HCT116 (cell line): ENCODE measurements around the gene ABHD1. TPM values are rescaled to one million over a fixed set of nuclear protein-coding genes. Genes with fewer than 3 reads are reported as not detected.

Source experiments
- ATAC-seq: fragments of 200-7000 bp; cut with Tn5 transposase; 2 replicates; pipeline ENCODE4 v1.9.1; 2020; ENCODE audit warnings: mild to moderate bottlenecking, moderate library complexity
- BruUV-seq: library from RNA; stranded (reverse); fragments of 400-500 nt; replicated peaks from 2 replicates; lab custom pipeline; 2021; lab: Mats Ljungman, UMichigan
- CTCF ChIA-PET: fragments of 300-600 bp; sonication (Branson Sonifier 250); formaldehyde crosslinking; loops from one replicate; lab custom pipeline; 2021; ENCODE audit warnings: antibody characterized with exemption; lab: Charles Lee
- POLR2A ChIA-PET: fragments of 300-600, 350-600 bp; sonication (Branson Sonifier 250); formaldehyde crosslinking; loops from one replicate; lab custom pipeline; 2021; ENCODE audit warnings: antibody characterized with exemption; lab: Charles Lee
- RAD21 ChIA-PET, 2 experiments: fragments of 300-600 bp; sonication (Branson Sonifier 250); formaldehyde crosslinking; loops; one replicate each; lab custom pipeline; 2023; ENCODE audit warnings: low total read pairs in 2 of 2; ENCODE audit not compliant: uncharacterized antibody in 2 of 2, unreplicated experiment in 2 of 2, low non-redundant PET in 1 of 2; lab: Charles Lee
- DNase-seq: peaks from one replicate; pipeline ENCODE4 v3.0.0-alpha.2; 2010; ENCODE audit warnings: low read depth, low spot score
- H2AFZ ChIP-seq: fragments of 200-600 bp; shearing (Covaris generic), sonication (generic); 2 replicates; pipeline ENCODE4 v1.6.1; 2017; ENCODE audit warnings: low read depth, mixed run types, mixed read lengths, antibody characterized with exemption, low read length; ENCODE audit not compliant: poor library complexity, severe bottlenecking
- H3K27ac ChIP-seq: 2 replicates; pipeline ENCODE4 v1.5.1; 2012; ENCODE audit warnings: low read depth, low read length
- H3K27me3 ChIP-seq: fragments of 200-600 bp; sonication (generic); 2 replicates; pipeline ENCODE4 v1.6.1; 2016; ENCODE audit warnings: mixed run types, low read length, mixed read lengths; ENCODE audit not compliant: insufficient read depth
- H3K36me3 ChIP-seq, 2 experiments: fragments of 200-500 bp in 1 of 2; fragments of 200-600 bp in 1 of 2; sonication (Bioruptor generic) in 1 of 2; sonication (generic) in 1 of 2; 2 replicates each; pipeline versions ENCODE4 v1.5.1 to v1.6.1; 2014 to 2016; ENCODE audit warnings: low read length in 2 of 2, inconsistent platforms in 1 of 2, mixed read lengths in 1 of 2, mixed run types in 1 of 2; ENCODE audit not compliant: insufficient read depth in 2 of 2, control insufficient read depth in 1 of 2
- H3K4me1 ChIP-seq, 2 experiments: fragments of 200-600 bp in 1 of 2; sonication (generic) in 1 of 2; 2 replicates each; pipeline versions ENCODE4 v1.5.1 to v1.6.1; 2012 to 2017; ENCODE audit warnings: low read length in 2 of 2, inconsistent platforms in 1 of 2, mild to moderate bottlenecking in 1 of 2, mixed read lengths in 1 of 2, mixed run types in 1 of 2, moderate library complexity in 1 of 2; ENCODE audit not compliant: insufficient read depth in 2 of 2, control insufficient read depth in 1 of 2
- H3K4me2 ChIP-seq: fragments of 200-600 bp; sonication (generic); 2 replicates; pipeline ENCODE4 v1.6.1; 2017; ENCODE audit warnings: mixed run types, low read length, mixed read lengths
- H3K4me3 ChIP-seq, 2 experiments: fragments of 200-600 bp in 1 of 2; sonication (generic) in 1 of 2; replicated peaks in 1 of 2; 2 replicates each; pipeline ENCODE4 v1.5.1; 2011 to 2016; ENCODE audit warnings: low read length in 2 of 2, control low read depth in 1 of 2, low read depth in 1 of 2, mild to moderate bottlenecking in 1 of 2, mixed read lengths in 1 of 2, mixed run types in 1 of 2
- H3K79me2 ChIP-seq: fragments of 200-600 bp; sonication (generic); 2 replicates; pipeline ENCODE4 v1.6.1; 2017; ENCODE audit warnings: mild to moderate bottlenecking, mixed run types, low read length, moderate library complexity, mixed read lengths; ENCODE audit not compliant: insufficient read depth
- H3K9ac ChIP-seq: fragments of 200-600 bp; sonication (generic); 2 replicates; pipeline ENCODE4 v1.6.1; 2016; ENCODE audit warnings: low read length, mixed read lengths
- H3K9me2 ChIP-seq: fragments of 200-600 bp; sonication (generic), shearing (Covaris generic); 2 replicates; pipeline ENCODE4 v1.6.1; 2017; ENCODE audit warnings: mixed run types, mild to moderate bottlenecking, moderate library complexity; ENCODE audit not compliant: insufficient read depth
- H3K9me3 ChIP-seq, 2 experiments: fragments of 200-500 bp in 1 of 2; fragments of 200-600 bp in 1 of 2; sonication (Bioruptor generic) in 1 of 2; sonication (generic) in 1 of 2; 2 replicates each; pipeline ENCODE4 v1.6.1; 2014 to 2017; ENCODE audit warnings: low read length in 2 of 2, mixed read lengths in 2 of 2, inconsistent platforms in 1 of 2, low read depth in 1 of 2, mild to moderate bottlenecking in 1 of 2, mixed run types in 1 of 2, moderate library complexity in 1 of 2; ENCODE audit not compliant: control insufficient read depth in 1 of 2, insufficient read depth in 1 of 2
- H4K20me1 ChIP-seq: fragments of 200-600 bp; sonication (generic), shearing (Covaris generic); 2 replicates; pipeline ENCODE4 v1.6.1; 2017; ENCODE audit warnings: mixed run types, mild to moderate bottlenecking, moderate library complexity; ENCODE audit not compliant: insufficient read depth
- CBX3 ChIP-seq: IDR thresholded peaks from 2 replicates; pipeline ENCODE4 v1.6.1; 2012; ENCODE audit warnings: low read depth
- EGR1 ChIP-seq: IDR thresholded peaks from 2 replicates; pipeline ENCODE4 v1.6.1; 2012; ENCODE audit warnings: low read depth
- EZH2 ChIP-seq: fragments of 200-600 bp; sonication (generic); IDR thresholded peaks from 2 replicates; pipeline ENCODE4 v1.6.1; 2017; ENCODE audit warnings: antibody characterized with exemption, mixed run types
- FOSL1 ChIP-seq: IDR thresholded peaks from 2 replicates; pipeline ENCODE4 v1.6.1; 2012; ENCODE audit warnings: low read depth
- JUND ChIP-seq: IDR thresholded peaks from 2 replicates; pipeline ENCODE4 v1.6.1; 2012
- RAD21 ChIP-seq: IDR thresholded peaks from 2 replicates; pipeline ENCODE4 v1.6.1; 2012; ENCODE audit warnings: low read depth, mild to moderate bottlenecking
- SIN3A ChIP-seq: IDR thresholded peaks from 2 replicates; pipeline ENCODE4 v1.6.1; 2012; ENCODE audit warnings: low read depth
- intact Hi-C: fragments of 100-400 bp; cut with micrococcal nuclease; formaldehyde crosslinking; loops from 2 replicates; pipeline ENCODE4 v1.10.0; 2022
- total RNA-seq: library from RNA; stranded (reverse); gene quantifications from one replicate; pipeline ENCODE4 v1.2.1, GENCODE V29; 2021; ENCODE audit not compliant: unreplicated experiment
- TF ChIP-seq, protein P1 (sequence below), 3 experiments: fragments of 200-600 bp in 1 of 3; sonication (generic) in 1 of 3; IDR thresholded peaks in 2 of 3; conservative IDR thresholded peaks in 1 of 3; 2 replicates each; pipeline ENCODE4 v1.5.1; 2012 to 2017; ENCODE audit warnings: low read depth in 2 of 3, low read length in 2 of 3, antibody characterized with exemption in 1 of 3, borderline replicate concordance in 1 of 3, control low read depth in 1 of 3, mild to moderate bottlenecking in 1 of 3, mixed read lengths in 1 of 3, mixed run types in 1 of 3, moderate library complexity in 1 of 3; ENCODE audit not compliant: insufficient read depth in 1 of 3
- TF ChIP-seq, protein P2 (sequence below): IDR thresholded peaks from 2 replicates; pipeline ENCODE4 v1.6.1; 2012
- TF ChIP-seq, protein P3 (sequence below): IDR thresholded peaks from 2 replicates; pipeline ENCODE4 v1.6.1; 2011; ENCODE audit warnings: mild to moderate bottlenecking, low read length, moderate library complexity; ENCODE audit not compliant: insufficient replicate concordance; ENCODE audit errors: extremely low read depth

Gene ABHD1
- total RNA-seq, 1 experiment from 2014 or later = not detected

DNA sequence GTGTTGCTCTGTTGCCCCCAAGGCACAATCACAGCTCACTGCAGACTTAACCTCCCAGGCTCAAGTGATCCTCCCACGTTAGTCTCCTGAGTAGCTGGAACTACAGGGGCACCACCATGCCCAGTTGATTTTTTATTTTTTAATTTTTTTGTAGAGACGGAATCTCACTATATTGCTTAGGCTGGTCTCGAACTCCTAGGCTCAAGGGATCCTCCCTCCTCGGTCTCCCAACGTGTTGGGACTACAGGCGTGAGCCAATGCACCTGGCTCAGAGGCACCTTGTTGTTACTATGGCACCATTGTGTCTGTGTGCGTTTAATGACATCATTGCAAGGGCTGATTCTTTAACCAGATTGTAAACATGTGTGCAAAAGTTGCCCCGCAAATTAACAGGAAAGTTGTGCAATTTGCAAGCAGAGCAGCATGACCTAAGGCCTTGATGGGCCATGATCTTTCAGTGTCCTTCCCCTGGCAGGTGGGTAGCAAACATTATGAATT lies 47.8 kb downstream of the ABHD1 start:
- no peak for ATAC-seq
- no peak for DNase-seq
- Histone ChIP-seq H3K9me3 (no peaks in the 10 kb centered on the region), H3K9me2 (no peaks in the 10 kb centered on the region), H4K20me1 (no peaks in the 10 kb centered on the region), H2AFZ (no peak overlapping the region), H3K27me3 (peaks cover 9% of the 10 kb centered on the region; the same call in 1 of the 2 replicates), H3K4me1 (peaks cover 0 to 4% of the 10 kb centered on the region in 2 experiments; a peak in 1 of 4 replicates), H3K36me3 (no peaks in the 10 kb centered on the region), H3K4me2 (no peak overlapping the region)
- ChIA-PET RAD21 (interaction anchor here in 1 of 2 experiments (0.7 kb wide), 1 partner anchor 21 kb away, joined by 4 read pairs; no protein-coding TSS in a partner anchor), CTCF (interaction anchor here (0.8 to 2.2 kb wide), 2 partner anchors 19 to 39 kb away, joined by 3 to 10 read pairs; no protein-coding TSS in a partner anchor), POLR2A (no interaction called here)
- intact Hi-C loops = no loop called here
- TF ChIP-seq JUND (no peak), EGR1 (no peak), SIN3A (no peak)
- TF ChIP-seq, protein P1, sequence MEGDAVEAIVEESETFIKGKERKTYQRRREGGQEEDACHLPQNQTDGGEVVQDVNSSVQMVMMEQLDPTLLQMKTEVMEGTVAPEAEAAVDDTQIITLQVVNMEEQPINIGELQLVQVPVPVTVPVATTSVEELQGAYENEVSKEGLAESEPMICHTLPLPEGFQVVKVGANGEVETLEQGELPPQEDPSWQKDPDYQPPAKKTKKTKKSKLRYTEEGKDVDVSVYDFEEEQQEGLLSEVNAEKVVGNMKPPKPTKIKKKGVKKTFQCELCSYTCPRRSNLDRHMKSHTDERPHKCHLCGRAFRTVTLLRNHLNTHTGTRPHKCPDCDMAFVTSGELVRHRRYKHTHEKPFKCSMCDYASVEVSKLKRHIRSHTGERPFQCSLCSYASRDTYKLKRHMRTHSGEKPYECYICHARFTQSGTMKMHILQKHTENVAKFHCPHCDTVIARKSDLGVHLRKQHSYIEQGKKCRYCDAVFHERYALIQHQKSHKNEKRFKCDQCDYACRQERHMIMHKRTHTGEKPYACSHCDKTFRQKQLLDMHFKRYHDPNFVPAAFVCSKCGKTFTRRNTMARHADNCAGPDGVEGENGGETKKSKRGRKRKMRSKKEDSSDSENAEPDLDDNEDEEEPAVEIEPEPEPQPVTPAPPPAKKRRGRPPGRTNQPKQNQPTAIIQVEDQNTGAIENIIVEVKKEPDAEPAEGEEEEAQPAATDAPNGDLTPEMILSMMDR (IDR thresholded peaks at IDR 0.05 in 2 of 3, conservative IDR thresholded peaks at IDR 0.05 in 1 of 3; ENCODE audit: borderline replicate concordance in 1 of 3, insufficient read depth in 1 of 3, low read depth in 2 of 3, low read length in 2 of 3) = no peak
- TF ChIP-seq, all 23 proteins: peak for 0
- no TSS peak for BruUV-seq
- H3K79me2 ChIP-seq = no peaks in the 10 kb centered on the region
- no peak overlapping the region for H3K9ac ChIP-seq
- no peak overlapping the region for H3K27ac ChIP-seq
- no peak overlapping the region for H3K4me3 ChIP-seq

DNA sequence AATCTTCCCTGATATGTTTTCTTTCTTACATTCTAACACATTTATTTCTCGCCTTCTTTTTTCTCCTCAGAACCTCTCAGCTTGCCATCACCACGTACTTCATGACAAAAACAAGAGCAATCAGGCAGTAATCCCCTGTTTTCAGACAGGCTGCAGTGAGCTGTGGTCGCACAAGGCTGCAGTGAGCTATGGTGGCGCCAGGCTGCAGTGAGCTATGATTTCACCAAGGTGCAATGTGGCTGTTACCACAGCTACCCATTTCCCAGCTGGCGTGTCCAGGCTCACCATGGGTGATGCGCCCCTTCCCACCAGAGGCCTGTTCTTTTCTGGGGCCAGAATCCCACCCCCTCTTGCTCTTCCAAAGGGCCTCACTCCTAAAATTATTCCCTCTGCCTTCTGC lies 51.0 kb downstream of the ABHD1 start:
- DNase-seq (no peak), ATAC-seq (0 out of 2 replicates have a peak, but pooled peaks have one; percentile 20)
- Histone ChIP-seq H3K27ac (no peak overlapping the region), H4K20me1 (no peaks in the 10 kb centered on the region), H3K36me3 (no peaks in the 10 kb centered on the region), H3K4me3 (no peak overlapping the region), H3K79me2 (no peaks in the 10 kb centered on the region), H3K4me2 (no peak overlapping the region), H3K9me3 (no peaks in the 10 kb centered on the region), H3K27me3 (peaks cover 16% of the 10 kb centered on the region; the same call in 1 of the 2 replicates), H3K4me1 (peaks cover 0 to 4% of the 10 kb centered on the region in 2 experiments; a peak in 1 of 4 replicates), H3K9ac (no peak overlapping the region), H2AFZ (no peak overlapping the region), H3K9me2 (no peaks in the 10 kb centered on the region)
- intact Hi-C loops = no loop called here
- TF ChIP-seq, protein P2, sequence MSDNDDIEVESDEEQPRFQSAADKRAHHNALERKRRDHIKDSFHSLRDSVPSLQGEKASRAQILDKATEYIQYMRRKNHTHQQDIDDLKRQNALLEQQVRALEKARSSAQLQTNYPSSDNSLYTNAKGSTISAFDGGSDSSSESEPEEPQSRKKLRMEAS = no peak
- TF ChIP-seq FOSL1 (no peak), RAD21 (no peak), CBX3 (no peak), EZH2 (no peak)
- TF ChIP-seq, protein P3, sequence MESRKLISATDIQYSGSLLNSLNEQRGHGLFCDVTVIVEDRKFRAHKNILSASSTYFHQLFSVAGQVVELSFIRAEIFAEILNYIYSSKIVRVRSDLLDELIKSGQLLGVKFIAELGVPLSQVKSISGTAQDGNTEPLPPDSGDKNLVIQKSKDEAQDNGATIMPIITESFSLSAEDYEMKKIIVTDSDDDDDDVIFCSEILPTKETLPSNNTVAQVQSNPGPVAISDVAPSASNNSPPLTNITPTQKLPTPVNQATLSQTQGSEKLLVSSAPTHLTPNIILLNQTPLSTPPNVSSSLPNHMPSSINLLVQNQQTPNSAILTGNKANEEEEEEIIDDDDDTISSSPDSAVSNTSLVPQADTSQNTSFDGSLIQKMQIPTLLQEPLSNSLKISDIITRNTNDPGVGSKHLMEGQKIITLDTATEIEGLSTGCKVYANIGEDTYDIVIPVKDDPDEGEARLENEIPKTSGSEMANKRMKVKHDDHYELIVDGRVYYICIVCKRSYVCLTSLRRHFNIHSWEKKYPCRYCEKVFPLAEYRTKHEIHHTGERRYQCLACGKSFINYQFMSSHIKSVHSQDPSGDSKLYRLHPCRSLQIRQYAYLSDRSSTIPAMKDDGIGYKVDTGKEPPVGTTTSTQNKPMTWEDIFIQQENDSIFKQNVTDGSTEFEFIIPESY = no peak
- ChIA-PET RAD21 (no interaction called here), CTCF (interaction anchor here (1.0 kb wide), 1 partner anchor 17 kb away, joined by 5 read pairs; no protein-coding TSS in a partner anchor), POLR2A (interaction anchor here (1.3 kb wide), 1 partner anchor 21 kb away, joined by 4 read pairs; no protein-coding TSS in a partner anchor)
- BruUV-seq = no TSS peak
